ENCODE results near the gene TNIP1. TPM values are rescaled to one million over a fixed set of nuclear protein-coding genes. Genes with fewer than 3 reads are reported as not detected.

Gene TNIP1
- total RNA-seq, 2 donors from 2014 or later = 51.3 to 52.2 TPM

DNA sequence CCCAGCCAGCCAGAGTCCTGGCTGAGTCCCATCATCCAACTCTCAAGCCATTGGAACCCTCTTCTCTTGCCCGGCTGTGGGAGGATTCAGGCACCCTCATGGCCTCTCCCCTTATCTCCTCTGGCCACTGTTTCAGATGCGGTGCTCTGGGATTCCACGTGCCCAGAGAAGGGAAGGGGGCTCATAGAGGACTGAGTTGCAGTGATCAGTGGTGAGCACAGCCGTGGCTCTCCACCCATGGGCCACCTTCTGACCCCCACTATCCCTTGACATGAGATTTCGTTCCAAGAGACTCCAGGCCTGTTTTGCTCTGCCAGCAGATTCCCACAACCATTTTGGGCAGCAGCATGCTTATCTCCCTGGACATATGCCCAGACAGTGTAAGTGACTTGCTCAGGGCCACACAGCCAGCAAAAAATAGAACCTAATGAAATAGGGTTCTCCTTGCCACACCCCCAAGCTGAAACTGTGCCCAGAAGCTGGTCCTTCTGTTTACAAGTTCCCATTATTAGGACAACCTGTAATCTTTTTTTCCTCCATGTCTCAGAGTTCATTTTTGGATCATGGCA is 57.7 kb downstream of the TNIP1 start:
- no peak overlapping the region for H3K27ac ChIP-seq (ENCODE audit: low read depth, low read length)
- H3K9me3 ChIP-seq (ENCODE audit: control insufficient read depth, low read length) = no peaks in the 10 kb centered on the region
- H3K27me3 Mint-ChIP-seq (ENCODE audit: insufficient read depth) = peaks cover 14% of the 10 kb centered on the region
- no peaks in the 10 kb centered on the region for H3K4me1 ChIP-seq (ENCODE audit: control insufficient read depth, insufficient read depth, low read length)
- no peak overlapping the region for H3K27ac Mint-ChIP-seq
- H3K36me3 Mint-ChIP-seq (ENCODE audit: low read depth) = peaks cover 22% of the 10 kb centered on the region
- no peak overlapping the region for H3K4me3 Mint-ChIP-seq
- no peak for DNase-seq
- H3K9ac ChIP-seq (ENCODE audit: extremely low read depth, low read length, poor library complexity, severe bottlenecking) = no peak overlapping the region
- peaks cover 6% of the 10 kb centered on the region for H3K4me1 Mint-ChIP-seq
- H3K4me3 ChIP-seq (ENCODE audit: low read length) = no peak overlapping the region
- H3K36me3 ChIP-seq (ENCODE audit: control insufficient read depth, insufficient read depth, low read length) = peaks cover 13% of the 10 kb centered on the region
- H3K27me3 ChIP-seq (ENCODE audit: control insufficient read depth, insufficient read depth, low read length, poor library complexity, severe bottlenecking) = no peaks in the 10 kb centered on the region
- TF ChIP-seq CTCF (conservative IDR thresholded peaks at IDR 0.05) = no peak
- 93 to 96% methylated on average over 2 to 5 of the region's 5 CpGs for WGBS, 2 experiments (ENCODE audit: insufficient coverage in 1 of 2, insufficient read length in 1 of 2)
- H3K9me3 Mint-ChIP-seq = no peaks in the 10 kb centered on the region

DNA sequence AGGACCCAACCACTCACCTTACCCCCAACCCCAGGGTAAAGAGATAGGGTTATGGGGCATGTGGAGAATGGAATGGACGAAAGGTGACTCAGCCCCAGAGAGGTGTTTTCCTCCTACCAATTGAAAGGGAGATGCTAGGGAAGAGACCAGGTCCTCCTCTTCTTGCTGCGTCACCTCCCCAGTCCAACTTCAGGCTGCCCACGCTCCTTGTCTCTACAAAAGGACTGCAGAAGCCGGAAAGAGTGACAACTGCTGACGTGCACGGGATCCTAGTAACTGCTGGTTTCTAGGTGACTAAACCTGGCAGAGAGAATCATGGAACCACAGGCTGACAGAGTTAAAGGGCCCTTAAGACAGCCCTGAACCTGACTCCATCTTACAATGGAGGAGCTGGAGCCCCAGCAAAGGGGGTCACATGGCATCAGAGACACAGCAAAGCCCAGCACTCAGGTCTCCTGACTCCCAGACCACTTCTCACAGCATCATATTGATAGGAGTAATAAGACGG is 58.3 kb downstream of the TNIP1 start:
- H3K27me3 Mint-ChIP-seq (ENCODE audit: insufficient read depth) = peaks cover 17% of the 10 kb centered on the region
- 76 to 84% methylated on average over 4 to 7 of the region's 7 CpGs for WGBS, 2 experiments (ENCODE audit: insufficient coverage in 1 of 2, insufficient read length in 1 of 2)
- H3K4me1 Mint-ChIP-seq = peaks cover 6% of the 10 kb centered on the region
- H3K9ac ChIP-seq (ENCODE audit: extremely low read depth, low read length, poor library complexity, severe bottlenecking) = no peak overlapping the region
- H3K36me3 Mint-ChIP-seq (ENCODE audit: low read depth) = peaks cover 20% of the 10 kb centered on the region
- H3K4me3 ChIP-seq (ENCODE audit: low read length) = no peak overlapping the region
- DNase-seq = no peak
- H3K9me3 ChIP-seq (ENCODE audit: control insufficient read depth, low read length) = no peaks in the 10 kb centered on the region
- no peak overlapping the region for H3K27ac ChIP-seq (ENCODE audit: low read depth, low read length)
- no peaks in the 10 kb centered on the region for H3K27me3 ChIP-seq (ENCODE audit: control insufficient read depth, insufficient read depth, low read length, poor library complexity, severe bottlenecking)
- H3K4me1 ChIP-seq (ENCODE audit: control insufficient read depth, insufficient read depth, low read length) = no peaks in the 10 kb centered on the region
- TF ChIP-seq CTCF (conservative IDR thresholded peaks at IDR 0.05) = no peak
- H3K9me3 Mint-ChIP-seq = no peaks in the 10 kb centered on the region
- no peak overlapping the region for H3K4me3 Mint-ChIP-seq
- H3K36me3 ChIP-seq (ENCODE audit: control insufficient read depth, insufficient read depth, low read length) = peaks cover 9% of the 10 kb centered on the region
- H3K27ac Mint-ChIP-seq = no peak overlapping the region

DNA sequence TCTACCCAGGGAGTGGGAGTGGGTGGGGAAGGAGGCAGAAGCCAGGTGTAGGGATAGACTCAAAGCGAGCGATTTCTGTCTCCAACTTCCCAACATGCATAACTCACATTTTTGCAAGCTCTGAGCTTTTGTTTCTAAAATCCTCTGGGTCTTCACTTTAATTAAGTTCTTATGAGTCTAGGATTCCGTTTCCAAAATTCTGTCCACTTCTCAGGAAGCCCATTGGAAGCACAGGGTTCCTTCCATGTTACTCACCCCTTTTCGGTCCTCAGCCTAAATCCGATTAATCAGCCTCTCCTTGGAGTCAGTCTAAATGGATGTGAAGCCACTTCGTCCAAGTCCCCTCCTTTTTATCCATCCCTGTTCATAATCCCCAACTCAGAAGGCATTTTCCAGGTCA is 59.1 kb downstream of the TNIP1 start:
- H3K9me3 Mint-ChIP-seq = no peaks in the 10 kb centered on the region
- no peak overlapping the region for H3K9ac ChIP-seq (ENCODE audit: extremely low read depth, low read length, poor library complexity, severe bottlenecking)
- H3K9me3 ChIP-seq (ENCODE audit: control insufficient read depth, low read length) = no peaks in the 10 kb centered on the region
- peaks cover 15% of the 10 kb centered on the region for H3K36me3 Mint-ChIP-seq (ENCODE audit: low read depth)
- H3K4me1 ChIP-seq (ENCODE audit: control insufficient read depth, insufficient read depth, low read length) = no peaks in the 10 kb centered on the region
- DNase-seq = no peak
- H3K27me3 Mint-ChIP-seq (ENCODE audit: insufficient read depth) = peaks cover 17% of the 10 kb centered on the region
- no peaks in the 10 kb centered on the region for H3K27me3 ChIP-seq (ENCODE audit: control insufficient read depth, insufficient read depth, low read length, poor library complexity, severe bottlenecking)
- peaks cover 6% of the 10 kb centered on the region for H3K4me1 Mint-ChIP-seq
- H3K27ac ChIP-seq (ENCODE audit: low read depth, low read length) = no peak overlapping the region
- no peak overlapping the region for H3K27ac Mint-ChIP-seq
- H3K4me3 ChIP-seq (ENCODE audit: low read length) = peak overlapping the region; percentile 78
- H3K4me3 Mint-ChIP-seq = no peak overlapping the region
- TF ChIP-seq CTCF (conservative IDR thresholded peaks at IDR 0.05) = no peak
- 92 to 100% methylated on average over 4 to 6 of the region's 6 CpGs for WGBS, 2 experiments (ENCODE audit: insufficient coverage in 1 of 2, insufficient read length in 1 of 2)
- H3K36me3 ChIP-seq (ENCODE audit: control insufficient read depth, insufficient read depth, low read length) = peaks cover 6% of the 10 kb centered on the region

Data from endodermal cell (in vitro differentiated cells).